ENCODE measurements around the gene PKP4.
"Not testable (repeated sequence)": the region's sequence is repeated elsewhere in the genome, so short reads cannot be mapped to it uniquely, and the experiment has no call there.

The PKP4 gene

DNA sequence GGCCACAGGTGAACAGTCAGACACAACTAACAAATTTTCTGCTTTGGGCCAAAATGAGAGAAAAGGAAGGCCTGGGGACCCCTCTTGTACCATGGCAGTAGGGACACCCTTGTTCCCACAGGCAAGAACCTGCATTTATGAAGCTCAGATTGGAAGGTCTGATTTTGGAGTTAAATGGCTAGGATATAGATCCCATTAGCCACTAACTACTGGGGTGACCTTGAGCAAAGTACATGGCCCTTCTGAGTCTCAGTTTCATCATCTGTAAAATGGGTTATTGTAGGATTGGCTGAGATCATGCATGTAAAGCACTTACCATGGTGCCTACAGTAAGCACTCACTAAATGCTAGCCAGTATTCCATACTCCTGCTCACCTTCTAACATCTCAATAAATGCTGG lies 236.7 kb downstream of the PKP4 start:
- DNase-seq = no peak

DNA sequence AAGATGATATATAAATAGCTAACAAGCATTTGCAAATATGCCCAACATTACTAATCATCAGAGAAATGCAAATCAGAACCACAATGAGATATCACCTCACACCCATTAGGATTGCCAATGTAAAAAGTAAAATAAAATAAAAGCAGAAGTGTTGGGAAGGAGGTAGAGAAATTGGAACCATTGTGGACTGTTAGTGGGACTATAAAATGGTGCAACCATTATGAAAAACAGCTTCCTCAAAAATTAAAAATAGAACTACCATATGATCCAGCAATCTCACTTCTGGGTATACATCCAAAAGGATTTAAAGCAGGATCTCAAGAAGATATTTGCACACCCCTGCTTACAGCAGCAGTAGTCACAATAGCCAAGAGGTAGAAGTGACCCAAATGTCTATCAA lies 238.6 kb downstream of the PKP4 start:
- DNase-seq = no peak

DNA sequence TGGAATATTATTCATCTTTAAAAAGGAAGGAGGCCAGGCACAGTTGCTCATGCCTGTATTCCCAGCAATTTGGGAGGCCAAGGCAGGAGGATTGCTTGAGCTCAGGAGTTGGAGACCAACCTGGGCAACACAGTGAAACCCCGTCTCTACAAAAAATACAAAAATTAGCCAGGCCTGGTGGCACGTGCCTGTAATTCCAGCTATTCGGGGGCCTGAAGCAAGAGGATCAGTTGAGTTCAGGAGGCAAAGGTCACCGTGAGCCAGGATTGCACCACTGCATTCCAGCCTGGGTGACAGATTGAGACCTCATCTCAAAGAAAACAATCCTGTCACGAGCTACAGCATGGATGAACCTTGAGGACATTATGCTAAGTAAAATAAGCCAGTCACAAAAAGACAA lies 239.0 kb downstream of the PKP4 start:
- DNase-seq = not testable (repeated sequence)

DNA sequence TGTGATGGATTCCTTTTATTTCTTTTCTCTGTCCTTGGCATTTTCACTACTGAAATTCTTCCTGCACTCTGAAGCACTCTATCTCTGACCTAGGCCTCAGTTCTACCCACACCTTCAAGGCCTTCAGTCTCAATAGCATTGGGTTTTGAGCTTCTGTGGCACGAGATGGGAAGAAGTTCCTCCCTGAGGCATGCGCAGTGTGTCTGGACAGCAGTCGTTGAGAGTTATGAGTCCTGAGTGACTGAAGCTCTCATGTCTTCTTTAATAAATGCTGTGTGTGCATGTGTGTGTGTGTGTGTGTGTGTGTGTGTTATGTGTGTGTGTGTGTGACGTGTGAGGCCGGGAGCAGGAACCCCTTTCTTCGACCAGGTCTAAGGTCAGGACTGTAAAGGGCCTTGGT lies 242.6 kb downstream of the PKP4 start:
- DNase-seq = no peak

DNA sequence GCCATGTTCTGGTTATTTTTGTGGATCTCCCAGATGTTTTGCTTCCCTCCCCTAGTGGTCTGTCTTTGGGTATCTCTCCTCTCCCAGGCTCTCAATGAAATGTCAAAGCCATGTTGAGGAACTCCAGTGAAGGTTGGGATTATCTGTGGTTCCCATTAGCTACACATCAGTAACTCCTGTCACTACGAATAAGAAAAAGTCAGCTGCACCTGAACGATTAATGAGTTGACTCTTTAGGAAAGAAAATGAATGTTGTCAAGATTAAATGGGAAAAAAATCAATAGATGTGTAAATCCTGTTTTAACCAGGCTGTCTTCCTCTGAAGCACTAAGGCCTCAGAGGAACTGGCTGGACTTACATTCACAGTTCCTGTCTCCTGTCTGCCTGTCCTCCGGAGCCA lies 244.3 kb downstream of the PKP4 start:
- DNase-seq = no peak

DNA sequence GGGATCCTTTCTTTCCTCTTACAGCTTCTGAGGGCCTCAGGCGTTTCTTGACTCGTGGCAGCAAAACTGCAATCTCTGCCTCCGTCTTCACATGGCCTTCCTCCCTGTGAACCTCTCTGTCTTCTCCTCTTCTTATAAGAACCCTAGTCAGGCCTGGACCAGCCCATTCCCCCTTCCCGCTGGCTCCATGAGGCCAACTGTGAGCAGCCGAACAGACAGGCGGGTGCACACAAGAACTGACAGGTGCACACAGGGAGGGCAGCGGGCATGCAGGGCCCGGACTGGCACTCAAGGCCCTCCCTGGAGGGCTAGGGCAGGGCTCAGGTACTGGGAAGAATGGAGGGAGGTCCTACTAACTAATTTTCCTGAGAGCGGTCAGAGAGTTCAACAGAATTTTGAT lies 246.0 kb downstream of the PKP4 start:
- no peak for DNase-seq

DNA sequence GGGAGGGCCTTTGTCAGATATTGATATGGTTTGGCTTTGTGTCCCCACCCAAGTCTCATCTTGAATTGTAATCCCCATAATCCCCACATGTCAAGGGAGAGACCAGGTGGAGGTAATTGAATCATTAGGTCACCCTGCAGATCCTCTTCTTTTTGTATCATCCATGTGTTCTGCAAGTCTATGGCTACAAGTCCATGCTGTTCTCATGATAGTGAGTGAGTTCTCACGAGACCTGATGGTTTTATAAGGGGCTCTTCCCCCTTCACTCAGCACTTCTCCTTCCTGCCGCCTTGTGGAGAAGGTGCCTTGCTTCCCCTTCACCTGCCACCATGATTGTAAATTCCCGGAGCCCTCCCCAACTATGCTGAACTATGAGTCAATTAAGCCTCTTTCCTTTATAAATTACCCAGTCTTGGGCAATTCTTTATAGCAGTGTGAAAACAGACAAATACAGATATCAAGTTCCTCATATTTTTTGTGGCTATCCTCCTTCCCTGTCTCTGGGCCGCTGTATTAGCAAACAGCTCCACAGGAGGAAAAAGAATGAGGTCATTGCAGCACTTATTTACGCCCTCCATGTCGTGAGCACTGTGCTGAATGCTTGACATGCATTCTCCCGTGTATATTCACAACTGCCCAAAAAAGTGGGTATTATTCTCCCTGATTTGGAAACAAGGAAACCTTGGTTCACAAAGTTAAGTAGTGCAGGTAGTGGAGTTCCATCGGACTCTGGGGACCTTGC lies 248.1 kb downstream of the PKP4 start:
- DNase-seq = not testable (repeated sequence)

DNA sequence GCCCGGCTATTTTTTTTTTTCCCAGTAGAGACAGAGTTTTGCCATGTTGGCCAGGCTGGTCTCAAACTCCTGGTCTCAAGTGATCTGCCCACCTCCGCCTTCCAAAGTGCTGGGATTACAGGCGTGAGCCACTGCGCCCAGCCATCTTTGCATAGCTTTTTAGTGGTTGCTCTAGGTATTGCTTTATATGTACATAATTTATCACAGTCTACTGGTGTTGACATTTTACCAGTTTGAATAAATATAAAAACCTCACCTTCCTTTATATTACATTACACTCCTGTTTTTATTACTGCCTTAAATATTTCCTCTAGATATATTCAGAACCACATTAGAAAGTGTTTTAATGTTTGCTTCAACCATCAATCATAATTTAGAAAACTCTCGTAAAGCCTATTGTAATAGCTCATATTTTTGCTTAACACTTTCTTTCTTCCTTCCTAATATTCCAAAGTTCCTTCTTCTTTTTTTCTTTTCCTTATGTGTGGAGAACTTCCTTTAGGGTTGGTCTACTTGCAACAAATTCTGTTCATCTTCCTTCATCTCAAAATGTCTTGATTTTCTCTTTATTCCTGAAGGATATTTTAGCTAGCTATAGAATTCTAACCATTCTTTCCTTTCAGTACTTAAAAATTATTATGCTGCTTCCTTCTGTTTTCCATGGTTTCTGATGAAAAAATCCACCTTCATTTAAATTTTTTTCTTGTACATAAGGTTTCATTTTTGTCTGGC lies 256.2 kb downstream of the PKP4 start:
- DNase-seq = no peak

DNA sequence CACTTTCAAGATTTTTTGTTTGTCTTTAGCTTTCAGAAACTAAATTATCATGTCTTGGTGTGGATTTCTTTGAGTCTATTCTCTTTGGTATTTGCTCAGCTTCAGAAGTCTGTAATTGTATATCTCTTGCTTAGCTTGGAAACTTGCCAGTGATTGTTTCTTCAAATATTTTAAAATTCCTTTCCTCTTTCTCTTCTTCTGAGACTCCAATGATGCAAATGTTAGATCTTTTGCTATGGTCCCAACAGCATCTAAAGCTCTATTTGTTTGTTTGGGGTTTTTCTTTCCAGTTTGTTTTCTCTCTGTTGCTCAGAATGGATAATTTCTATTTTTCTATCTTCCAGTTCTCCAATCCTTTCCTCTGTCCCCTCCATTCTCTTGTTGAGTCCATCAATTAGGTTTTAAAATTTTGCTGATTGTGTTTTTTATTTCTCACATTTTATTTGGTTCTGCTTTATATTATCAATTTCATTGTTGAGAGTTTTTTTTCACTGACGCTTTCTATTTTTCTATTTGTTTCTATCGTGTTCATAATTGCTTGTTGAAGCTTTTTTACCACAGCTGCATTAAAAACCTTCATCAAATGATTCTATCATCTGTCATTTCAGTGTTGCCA lies 256.9 kb downstream of the PKP4 start:
- DNase-seq = no peak

DNA sequence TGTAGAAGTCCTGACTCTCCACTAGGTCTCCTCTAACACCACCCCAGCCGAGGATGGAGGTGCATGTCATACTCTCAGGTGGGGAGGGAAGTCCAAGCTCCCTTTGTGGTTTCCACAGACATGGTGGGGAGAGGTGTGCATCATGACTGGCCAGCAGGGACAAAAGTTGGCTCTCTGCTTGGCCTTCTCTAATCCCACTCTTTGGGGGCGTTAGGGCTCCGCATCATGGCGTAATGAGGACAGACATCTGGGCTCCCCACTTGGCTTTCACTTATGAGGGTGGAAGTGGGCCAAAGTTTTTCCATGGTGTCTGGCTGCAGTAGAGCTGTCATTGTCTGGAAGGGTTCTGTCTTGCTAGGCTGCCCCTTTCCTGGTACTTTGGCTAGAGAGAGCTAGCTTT lies 257.7 kb downstream of the PKP4 start:
- DNase-seq = no peak

DNA sequence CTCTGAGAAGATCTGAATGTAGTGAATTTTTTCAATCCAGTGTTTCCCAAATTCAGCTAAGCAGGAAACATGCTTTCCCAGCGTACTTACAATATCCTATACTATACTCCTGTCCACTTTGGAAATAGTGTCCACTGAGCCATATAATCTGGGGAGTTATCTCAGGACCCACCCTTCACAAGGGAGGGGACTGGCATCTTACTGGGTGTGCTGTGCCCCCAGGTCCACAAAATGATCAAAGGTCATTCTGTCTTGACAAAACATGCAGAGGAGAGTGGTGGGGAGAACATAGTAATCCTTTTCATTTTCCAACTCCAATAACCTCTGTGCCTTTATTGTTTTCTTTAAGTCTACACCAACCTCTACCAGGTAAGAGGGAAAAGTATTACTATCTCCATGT lies 258.6 kb downstream of the PKP4 start:
- DNase-seq = no peak

DNA sequence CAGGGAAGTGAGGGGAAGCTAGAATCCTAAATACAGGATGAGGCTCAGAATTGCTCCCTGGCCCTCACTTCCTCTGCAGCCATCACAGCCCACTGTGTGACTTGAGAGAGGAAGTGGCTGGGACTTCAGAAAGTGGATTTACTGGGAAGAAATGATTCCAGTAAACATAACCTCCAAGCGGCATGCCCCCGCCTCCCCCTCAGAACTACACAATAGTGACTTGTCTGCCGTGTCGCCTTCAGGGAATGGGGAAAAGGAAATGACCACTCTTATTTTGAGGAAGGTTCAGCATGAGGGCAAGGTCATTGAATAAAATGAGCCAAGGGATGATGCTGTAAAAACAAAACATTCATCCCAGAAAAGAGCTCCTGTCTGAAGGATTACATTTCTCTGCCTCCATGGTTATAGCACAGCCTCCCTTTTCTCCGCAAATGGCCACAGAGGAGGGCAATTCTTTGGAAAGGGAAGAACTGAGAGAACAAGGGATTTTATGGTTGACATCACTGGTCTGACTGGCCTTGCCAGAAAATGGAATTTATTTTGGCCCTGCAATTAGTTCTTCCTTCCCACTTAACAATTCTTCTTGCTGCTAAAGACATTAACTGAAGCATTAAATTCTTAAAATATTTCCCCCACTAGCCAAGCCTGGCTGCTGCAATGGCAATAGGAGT lies 259.5 kb downstream of the PKP4 start:
- DNase-seq = no peak

DNA sequence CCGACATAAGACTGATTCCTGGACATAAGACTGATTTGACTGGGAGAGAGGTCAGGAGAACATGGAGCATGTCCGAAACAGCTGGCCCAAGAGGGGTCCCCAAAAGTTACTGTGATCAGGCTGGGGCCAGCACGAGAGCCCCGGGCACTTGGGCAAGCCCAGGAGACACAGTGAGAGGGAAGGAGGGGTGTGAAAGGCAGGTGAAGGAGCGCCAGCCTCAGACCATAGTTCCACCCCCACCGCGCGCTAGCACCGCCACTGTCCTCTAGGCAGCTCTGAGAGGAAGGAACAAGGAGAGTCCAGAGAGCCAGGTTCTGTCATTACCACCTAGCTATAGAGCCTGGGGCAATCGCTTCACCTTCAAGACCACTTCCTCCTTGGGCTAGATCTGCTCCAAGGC lies 260.2 kb downstream of the PKP4 start:
- DNase-seq = no peak

DNA sequence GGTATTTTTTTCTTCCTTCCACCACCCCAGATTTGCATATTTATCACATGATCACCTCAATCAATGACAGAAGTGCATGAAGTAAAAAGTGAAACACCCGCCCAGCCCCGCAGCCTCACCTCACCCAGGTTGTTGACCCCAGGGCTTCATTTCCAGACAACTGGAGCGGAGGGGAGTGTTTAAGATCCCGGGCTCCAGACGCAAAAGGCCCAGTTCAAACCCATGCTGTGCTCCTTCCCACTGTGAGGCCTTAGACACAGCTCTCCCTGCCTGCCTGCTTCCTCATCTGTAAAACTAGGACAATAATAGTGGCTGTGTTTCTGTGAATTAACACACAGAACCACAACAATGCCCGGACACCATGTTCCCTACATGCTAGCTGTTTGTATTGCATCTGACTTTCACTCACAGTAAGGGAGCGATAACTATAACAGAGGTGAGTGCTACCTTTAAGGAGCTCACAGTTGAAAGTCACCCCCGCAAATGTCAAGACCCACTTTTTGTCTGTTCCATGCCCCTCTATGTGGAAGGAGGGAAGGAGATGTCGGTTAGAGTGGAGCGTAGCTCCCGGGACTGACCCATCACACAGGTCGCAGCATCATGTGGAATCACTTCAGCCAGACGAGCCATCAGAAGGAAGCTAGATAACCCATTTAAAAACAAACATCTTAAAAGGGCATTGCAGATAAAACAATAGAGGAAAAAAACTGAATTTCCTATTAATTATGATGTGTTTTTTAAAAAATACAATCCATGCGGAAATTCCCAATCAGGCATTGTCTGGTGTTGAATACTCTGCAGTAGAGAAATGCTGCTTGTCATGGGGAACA lies 260.8 kb downstream of the PKP4 start:
- no peak for DNase-seq

DNA sequence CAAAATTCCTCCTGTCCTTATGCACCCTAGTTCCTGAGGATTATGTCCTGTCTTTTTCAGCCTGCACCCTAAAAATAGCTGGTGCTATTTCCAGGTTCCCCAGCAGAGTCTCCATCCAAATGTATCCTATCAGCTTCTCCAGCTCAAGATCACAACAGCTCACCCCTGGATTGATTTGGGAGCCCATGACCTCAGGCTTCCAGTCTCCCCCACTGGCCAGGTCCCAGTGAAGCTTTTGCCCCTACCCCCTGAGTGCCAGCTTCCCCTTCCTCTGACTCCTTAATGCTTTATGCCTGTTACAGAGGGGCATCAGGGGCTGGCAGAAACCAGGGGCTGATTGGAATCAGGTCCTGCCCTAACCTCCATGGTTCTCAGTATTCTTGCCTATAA lies 261.4 kb downstream of the PKP4 start:
- DNase-seq = no peak

DNA sequence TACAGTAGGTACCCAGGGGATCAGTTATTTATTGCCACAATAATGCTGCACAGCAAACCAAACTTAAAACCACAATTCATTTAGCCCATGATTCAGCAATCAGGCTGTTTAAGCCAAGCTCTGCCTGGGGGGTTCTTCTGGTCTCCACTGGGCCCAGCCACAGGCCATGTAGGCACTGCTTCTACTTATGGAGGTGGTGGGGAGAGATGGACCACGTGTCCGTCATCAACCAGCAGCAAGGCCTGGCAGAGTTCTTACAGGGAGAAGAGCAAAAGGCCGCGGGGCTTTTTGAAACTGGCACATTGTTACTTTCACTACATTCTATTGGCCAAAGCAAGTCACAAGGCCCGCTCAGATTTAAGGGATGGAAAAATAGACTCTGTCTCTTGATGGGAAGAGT lies 262.1 kb downstream of the PKP4 start:
- no peak for DNase-seq

DNA sequence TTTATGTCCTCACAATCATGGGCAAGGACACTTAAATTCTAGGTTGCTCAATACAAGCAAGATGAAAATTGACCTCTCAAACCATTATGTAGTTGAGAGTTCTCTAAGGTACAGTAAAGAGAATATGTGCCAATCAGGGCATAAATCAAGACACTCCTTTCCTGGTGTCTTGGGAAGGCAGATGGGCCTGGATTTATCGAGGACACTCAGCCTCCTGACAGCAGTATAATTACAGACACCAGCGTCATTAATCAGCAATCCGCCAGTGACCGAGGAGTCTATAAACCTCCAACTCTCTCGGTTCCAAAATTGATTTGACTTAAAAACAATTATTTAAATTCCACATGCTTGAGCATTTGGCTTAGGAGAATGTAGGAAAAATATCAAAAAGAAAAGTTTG lies 262.7 kb downstream of the PKP4 start:
- no peak for DNase-seq

DNA sequence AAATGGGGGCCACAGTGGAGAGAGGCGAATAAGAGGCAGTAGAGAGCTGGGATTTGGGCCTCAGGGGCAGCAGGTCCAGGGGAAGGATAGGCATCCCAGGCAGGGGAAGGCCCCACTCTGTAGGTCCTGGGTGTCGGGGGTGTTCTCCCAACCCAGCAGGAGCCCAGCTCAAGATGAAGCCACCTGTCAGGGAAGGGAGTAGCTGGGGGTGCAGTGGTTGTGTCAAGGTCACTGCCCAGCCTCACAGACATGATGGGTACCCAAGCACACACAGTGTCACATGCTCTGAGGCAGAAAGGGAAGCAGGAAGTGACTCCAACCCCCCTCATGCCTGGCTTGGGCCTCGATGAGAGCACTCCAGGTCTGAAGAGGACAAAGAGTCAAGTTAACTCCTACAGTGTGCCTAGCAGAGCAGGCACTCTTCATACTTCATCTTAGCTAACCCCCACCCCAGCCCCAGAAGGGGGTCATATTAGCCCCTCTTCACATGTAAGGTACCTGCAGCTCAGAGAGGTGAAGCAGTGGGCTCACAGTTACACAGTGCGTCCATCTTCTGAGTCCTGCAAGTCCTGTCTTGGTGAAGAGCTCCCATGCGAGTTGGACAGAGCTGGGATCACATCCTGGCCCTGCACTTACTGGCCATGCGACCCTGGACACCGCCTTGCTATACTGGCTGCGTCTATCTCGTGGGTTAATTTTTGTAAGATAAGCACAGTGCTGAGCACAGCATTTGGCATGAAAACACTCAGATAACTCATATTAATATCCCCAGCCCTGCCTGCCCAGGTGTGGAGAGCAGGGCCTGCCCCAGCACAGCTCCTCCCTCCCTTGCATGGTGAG lies 265.7 kb downstream of the PKP4 start:
- no peak for DNase-seq

DNA sequence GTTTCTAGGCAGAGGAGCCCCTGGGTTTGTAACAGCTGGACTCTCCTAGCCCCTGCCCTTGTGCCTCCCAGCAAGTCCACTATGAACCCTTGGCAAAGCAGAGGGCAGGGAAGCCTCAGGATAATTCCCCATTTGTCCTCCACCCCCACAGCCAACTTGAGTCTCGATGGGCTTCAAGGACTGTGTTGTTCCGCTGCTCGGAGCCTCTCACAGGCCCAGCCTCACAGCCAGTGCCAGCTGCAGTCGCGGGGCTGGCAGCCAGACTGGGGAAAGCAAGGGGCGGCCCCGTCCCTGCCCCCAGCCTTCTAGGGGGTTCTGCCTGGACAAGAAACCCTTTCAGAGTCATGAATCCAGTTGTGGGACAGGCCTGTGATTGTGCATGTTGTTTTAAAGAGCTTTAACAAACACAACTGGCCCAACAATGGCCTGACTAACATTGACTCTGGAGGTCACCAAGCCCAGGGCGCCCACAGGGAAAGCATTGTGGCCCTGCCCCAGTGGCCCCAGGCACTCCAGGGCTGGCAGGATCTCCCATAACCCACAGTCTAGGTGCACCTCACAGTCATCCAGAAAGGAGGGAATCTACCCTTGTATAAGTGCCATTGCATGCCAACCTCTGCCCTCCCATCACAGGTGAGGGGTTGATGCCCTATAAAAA lies 266.6 kb downstream of the PKP4 start:
- no peak for DNase-seq

DNA sequence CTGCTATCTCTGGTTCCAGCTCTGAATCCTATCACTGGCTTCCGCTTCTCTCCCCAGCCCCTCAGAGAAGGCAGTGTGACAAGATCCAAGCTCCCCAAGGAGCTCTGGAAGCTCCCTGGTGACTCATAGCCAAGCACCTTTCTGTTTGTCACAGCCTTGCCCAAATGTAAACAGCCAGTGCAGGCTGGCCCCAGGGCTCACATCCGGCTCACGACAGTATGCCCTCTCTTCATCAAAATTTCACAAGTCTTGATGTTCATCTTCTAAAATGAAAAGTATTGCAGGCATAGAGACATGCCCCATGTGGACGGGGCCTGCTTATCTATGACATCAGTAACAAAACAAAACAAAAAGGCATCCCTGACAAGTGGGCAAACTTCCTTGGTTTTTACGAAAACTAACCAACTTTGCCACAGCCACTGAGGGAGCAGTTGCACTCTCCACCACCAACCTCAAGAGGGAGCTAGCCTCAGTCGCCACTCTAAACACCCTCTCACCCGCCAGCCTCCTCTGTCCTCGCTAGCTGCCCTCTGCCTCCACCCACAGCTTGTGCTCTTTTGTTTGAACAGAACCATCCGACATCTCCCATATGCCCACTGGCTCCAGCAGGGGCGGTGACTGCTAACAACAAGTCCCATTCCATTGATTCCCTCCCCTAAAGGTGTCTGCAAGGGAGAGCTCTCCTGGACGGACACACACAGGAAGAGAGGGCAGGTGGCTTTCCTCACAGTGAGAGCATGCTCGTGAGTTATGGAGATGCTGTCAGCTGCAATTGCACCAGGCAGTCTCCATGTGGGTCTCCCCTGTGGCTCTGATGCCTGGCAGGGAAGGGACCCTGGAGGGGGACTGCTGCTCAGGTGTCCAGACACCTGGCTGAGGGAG lies 267.4 kb downstream of the PKP4 start:
- no peak for DNase-seq
